Ramos (cell line): ENCODE results near the gene TECPR1.

Experiments
- in situ Hi-C: fragments of 300-500 bp; cut with MboI; formaldehyde crosslinking; loops from one replicate; pipeline ENCODE4 v1.14.3; 2022; ENCODE audit warnings: low sequenced_read_pairs; ENCODE audit not compliant: unreplicated experiment

Gene TECPR1

GRCh38 chr7:98251601-98252424, at the start of gene TECPR1:
Gene TECPR1 (minus strand): TSS chr7:98252232. CDS start chr7:98246146, 6,086 bp downstream.
- in situ Hi-C loops = no loop called here

- in situ Hi-C loops = no loop called here
These were observed 48.8 kb upstream of the TECPR1 start for GRCh38 chr7:98300595-98301372.

GRCh38 chr7:98297626-98298286, 45.7 kb upstream of the TECPR1 start:
- in situ Hi-C loops = no loop called here

- in situ Hi-C loops = no loop called here
These were observed 44.8 kb upstream of the TECPR1 start for GRCh38 chr7:98296833-98297232.

GRCh38 chr7:98295467-98296192, 43.6 kb upstream of the TECPR1 start:
- in situ Hi-C loops = no loop called here

GRCh38 chr7:98294798-98295382, 42.9 kb upstream of the TECPR1 start:
- in situ Hi-C loops = no loop called here

GRCh38 chr7:98294326-98294725, 42.3 kb upstream of the TECPR1 start:
- in situ Hi-C loops = no loop called here

- in situ Hi-C loops = no loop called here
These were observed 41.7 kb upstream of the TECPR1 start for GRCh38 chr7:98293746-98294145.

GRCh38 chr7:98293265-98293664, 41.2 kb upstream of the TECPR1 start:
- in situ Hi-C loops = no loop called here

- in situ Hi-C loops = no loop called here
These were observed 39.7 kb upstream of the TECPR1 start for GRCh38 chr7:98291717-98292116.

GRCh38 chr7:98289333-98289875, 37.4 kb upstream of the TECPR1 start:
- in situ Hi-C loops = no loop called here

- in situ Hi-C loops = no loop called here
These were observed 36.2 kb upstream of the TECPR1 start for GRCh38 chr7:98288064-98288823.

GRCh38 chr7:98287486-98287959, 35.5 kb upstream of the TECPR1 start:
- in situ Hi-C loops = no loop called here

GRCh38 chr7:98286701-98287485, 34.9 kb upstream of the TECPR1 start:
- in situ Hi-C loops = no loop called here

- in situ Hi-C loops = no loop called here
These were observed 34.1 kb upstream of the TECPR1 start for GRCh38 chr7:98286093-98286539.

GRCh38 chr7:98285157-98286092, 33.4 kb upstream of the TECPR1 start:
- in situ Hi-C loops = no loop called here
